ENCODE results near the gene LRRC2. TPM values are rescaled to one million over a fixed set of nuclear protein-coding genes. Genes with fewer than 3 reads are reported as not detected.
"Not testable (repeated sequence)": the region's sequence is repeated elsewhere in the genome, so short reads cannot be mapped to it uniquely, and the experiment has no call there.

The LRRC2 gene
- polyA plus RNA-seq, 6 donors from 2014 or later, result not detected

- H3K27ac Mint-ChIP-seq, result peak overlapping the region in 5 of 6 donors; percentile 49 to 91 (median 86)
- DNase-seq (no peak), ATAC-seq (ENCODE audit: low read depth in 2 of 2) (no peak)
- peaks cover 40 to 72% (median 66%) of the 10 kb centered on the region in 3 donors for H3K4me1 Mint-ChIP-seq
- H3K9me3 Mint-ChIP-seq, result no peaks in the 10 kb centered on the region
- H3K36me3 Mint-ChIP-seq, result no peaks in the 10 kb centered on the region
- peaks cover 6 to 28% (median 28%) of the 10 kb centered on the region in 3 donors for H3K27me3 Mint-ChIP-seq
- H3K4me3 Mint-ChIP-seq, result peak overlapping the region in 3 of 8 donors; percentile 25 to 59 (median 45)
Observed at GRCh38 chr3:46542344-46542743, 23.8 kb downstream of the LRRC2 start.

- peaks cover 6 to 28% (median 24%) of the 10 kb centered on the region in 3 donors for H3K27me3 Mint-ChIP-seq
- H3K4me1 Mint-ChIP-seq, result peaks cover 41 to 74% (median 71%) of the 10 kb centered on the region in 3 donors
- H3K4me3 Mint-ChIP-seq, result peak overlapping the region in 2 of 8 donors; percentile 31 to 59
- no peaks in the 10 kb centered on the region for H3K9me3 Mint-ChIP-seq
- peak overlapping the region in 5 of 6 donors; percentile 50 to 91 (median 86) for H3K27ac Mint-ChIP-seq
- ATAC-seq (ENCODE audit: low read depth in 2 of 2), result no peak
- no peaks in the 10 kb centered on the region for H3K36me3 Mint-ChIP-seq
- peak; percentile 30 for DNase-seq
Observed at GRCh38 chr3:46541835-46542234, 24.3 kb downstream of the LRRC2 start.

GRCh38 chr3:46540550-46540949 lies 25.6 kb downstream of the LRRC2 start:
- Mint-ChIP-seq H3K27ac (peak overlapping the region in 4 of 6 donors; percentile 50 to 97 (median 86)), H3K4me1 (peaks cover 52 to 79% (median 75%) of the 10 kb centered on the region in 3 donors), H3K4me3 (peak overlapping the region in 4 of 8 donors; percentile 16 to 88 (median 42)), H3K9me3 (no peaks in the 10 kb centered on the region), H3K36me3 (no peaks in the 10 kb centered on the region), H3K27me3 (peaks cover 6 to 36% (median 33%) of the 10 kb centered on the region in 3 donors)
- no peak for DNase-seq
- no peak for ATAC-seq (ENCODE audit: low read depth in 2 of 2)

DNA sequence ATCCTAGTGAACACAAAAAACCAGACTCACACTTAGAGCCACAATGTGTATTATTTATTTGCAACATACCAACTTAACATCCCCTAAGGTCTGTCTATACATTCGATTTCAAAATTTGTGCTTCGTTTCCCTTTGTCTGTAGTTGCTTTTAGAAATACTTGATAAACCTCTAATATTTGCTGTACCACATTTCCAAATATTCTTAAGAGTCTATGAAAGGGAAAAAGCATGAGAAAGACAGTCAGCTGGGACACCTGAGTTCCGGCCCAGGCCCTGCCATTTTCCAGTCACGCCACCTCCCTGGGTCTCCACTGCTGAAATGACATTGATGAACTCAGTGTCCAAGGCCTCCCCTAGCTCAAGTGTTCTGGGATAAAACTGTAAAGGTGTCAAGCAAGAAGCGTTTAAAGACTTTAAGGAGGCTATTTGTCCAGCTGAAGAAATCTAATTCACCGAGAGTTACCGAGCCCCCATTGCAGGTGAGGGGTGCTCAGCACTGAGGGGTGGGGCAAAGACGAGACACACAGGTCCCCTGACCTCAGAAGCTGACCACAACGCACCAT lies 26.6 kb downstream of the LRRC2 start:
- peak overlapping the region; percentile 53 to 88 (median 76) for H3K4me3 Mint-ChIP-seq
- no peak for DNase-seq
- H3K27ac Mint-ChIP-seq, result peak overlapping the region; percentile 91 to 99 (median 98)
- H3K36me3 Mint-ChIP-seq, result peaks cover 0 to 1% of the 10 kb centered on the region in 2 donors
- peaks cover 11 to 36% (median 33%) of the 10 kb centered on the region in 3 donors for H3K27me3 Mint-ChIP-seq
- H3K9me3 Mint-ChIP-seq, result peaks cover 0 to under 1% (median 0%) of the 10 kb centered on the region in 7 donors
- ATAC-seq (ENCODE audit: low read depth in 2 of 2), result no peak
- peaks cover 49 to 77% (median 70%) of the 10 kb centered on the region in 3 donors for H3K4me1 Mint-ChIP-seq

DNA sequence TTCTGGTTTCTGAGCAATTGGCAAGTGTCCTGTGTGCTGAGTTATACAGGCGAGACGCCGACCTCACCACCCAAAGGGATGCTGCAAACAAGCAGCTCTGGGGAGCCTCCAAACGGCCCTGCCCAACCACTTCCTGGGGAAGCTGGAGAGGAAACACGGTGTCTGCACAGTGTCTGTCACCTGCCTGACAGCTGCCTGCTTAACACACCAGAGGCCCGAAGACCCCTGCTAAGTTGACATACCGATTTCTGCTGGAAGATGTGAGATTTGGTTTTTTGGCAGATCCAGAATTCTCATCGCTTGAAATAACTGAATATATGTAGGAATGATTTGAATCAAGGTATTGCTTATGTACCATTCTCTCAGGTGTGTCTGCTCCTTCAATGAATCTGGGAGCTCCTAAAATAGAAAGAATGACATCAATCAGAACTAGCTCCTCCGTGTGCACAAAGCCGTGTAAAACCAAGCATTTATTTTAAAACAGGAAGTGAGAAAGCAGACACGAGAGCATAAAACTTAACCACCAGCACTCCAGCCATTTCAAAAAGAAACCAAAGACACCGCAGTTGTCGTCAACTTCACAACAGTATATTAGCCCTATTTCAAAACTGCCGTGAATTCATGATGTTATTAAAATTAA lies 27.2 kb downstream of the LRRC2 start:
- DNase-seq (peak; percentile 96), ATAC-seq (ENCODE audit: low read depth in 2 of 2) (peak; percentile 91 to 92)
- Mint-ChIP-seq H3K4me3 (peak overlapping the region; percentile 53 to 88 (median 76)), H3K9me3 (peaks cover 0 to 5% (median 0%) of the 10 kb centered on the region in 7 donors), H3K4me1 (peaks cover 44 to 76% (median 70%) of the 10 kb centered on the region in 3 donors), H3K27ac (peak overlapping the region; percentile 91 to 99 (median 98)), H3K27me3 (peaks cover 13 to 36% (median 33%) of the 10 kb centered on the region in 3 donors), H3K36me3 (peaks cover 0 to 7% of the 10 kb centered on the region in 2 donors)

DNA sequence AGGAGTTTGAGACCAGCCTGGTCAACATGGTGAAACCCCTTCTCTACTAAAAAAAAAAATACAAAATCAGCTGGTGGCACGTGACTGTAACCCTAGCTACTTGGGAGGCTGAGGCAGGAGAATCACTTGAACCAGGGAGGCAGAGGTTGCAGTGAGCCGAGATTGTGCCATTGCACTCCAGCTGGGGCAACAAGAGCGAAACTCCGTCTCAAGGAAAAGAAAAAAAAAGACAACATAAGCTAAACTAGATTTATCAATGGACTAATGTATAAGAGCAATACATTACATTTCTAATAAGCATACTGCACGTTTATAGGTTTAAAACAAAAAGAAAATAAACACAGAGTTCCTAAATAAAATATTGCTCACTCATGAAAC lies 27.7 kb downstream of the LRRC2 start:
- DNase-seq; ATAC-seq (ENCODE audit: low read depth in 2 of 2); H3K9me3 Mint-ChIP-seq; H3K36me3 Mint-ChIP-seq: not testable (repeated sequence)
- H3K27me3 Mint-ChIP-seq, result peaks cover 13 to 36% (median 34%) of the 10 kb centered on the region in 3 donors
- peak overlapping the region; percentile 53 to 88 (median 76) for H3K4me3 Mint-ChIP-seq
- peak overlapping the region; percentile 91 to 99 (median 98) for H3K27ac Mint-ChIP-seq
- H3K4me1 Mint-ChIP-seq, result peaks cover 44 to 80% (median 70%) of the 10 kb centered on the region in 3 donors

- peak overlapping the region in 6 of 8 donors; percentile 16 to 88 (median 68) for H3K4me3 Mint-ChIP-seq
- DNase-seq, result no peak
- H3K4me1 Mint-ChIP-seq, result peaks cover 44 to 79% (median 66%) of the 10 kb centered on the region in 3 donors
- H3K36me3 Mint-ChIP-seq, result peaks cover 0 to 7% of the 10 kb centered on the region in 2 donors
- H3K27ac Mint-ChIP-seq, result peak overlapping the region in 4 of 6 donors; percentile 67 to 98 (median 94)
- peaks cover 0 to 5% (median 0%) of the 10 kb centered on the region in 7 donors for H3K9me3 Mint-ChIP-seq
- H3K27me3 Mint-ChIP-seq, result peaks cover 15 to 34% (median 31%) of the 10 kb centered on the region in 3 donors
- no peak for ATAC-seq (ENCODE audit: low read depth in 2 of 2)
Observed at GRCh38 chr3:46537779-46538178, 28.3 kb downstream of the LRRC2 start.

GRCh38 chr3:46537316-46537715 lies 28.8 kb downstream of the LRRC2 start:
- peaks cover 18 to 30% (median 26%) of the 10 kb centered on the region in 3 donors for H3K27me3 Mint-ChIP-seq

GRCh38 chr3:46536758-46537157 lies 29.3 kb downstream of the LRRC2 start:
- DNase-seq, result no peak
- H3K27ac Mint-ChIP-seq, result peak overlapping the region in 1 of 6 donors; percentile 91
- H3K36me3 Mint-ChIP-seq, result peaks cover 0 to 7% of the 10 kb centered on the region in 2 donors
- ATAC-seq (ENCODE audit: low read depth in 2 of 2), result no peak
- peaks cover 0 to 5% (median 0%) of the 10 kb centered on the region in 7 donors for H3K9me3 Mint-ChIP-seq
- peak overlapping the region in 1 of 8 donors; percentile 15 for H3K4me3 Mint-ChIP-seq
- H3K4me1 Mint-ChIP-seq, result peaks cover 37 to 74% (median 57%) of the 10 kb centered on the region in 3 donors
- peaks cover 13 to 25% (median 23%) of the 10 kb centered on the region in 3 donors for H3K27me3 Mint-ChIP-seq

More at GRCh38 chr3:46537316-46537715, 28.8 kb downstream of the LRRC2 start:
- H3K27ac Mint-ChIP-seq, result peak overlapping the region in 2 of 6 donors; percentile 14 to 91
- peaks cover 0 to 5% (median 0%) of the 10 kb centered on the region in 7 donors for H3K9me3 Mint-ChIP-seq
- H3K36me3 Mint-ChIP-seq, result peaks cover 0 to 7% of the 10 kb centered on the region in 2 donors
- no peak for DNase-seq
- peaks cover 42 to 76% (median 62%) of the 10 kb centered on the region in 3 donors for H3K4me1 Mint-ChIP-seq
- no peak overlapping the region for H3K4me3 Mint-ChIP-seq
- no peak for ATAC-seq (ENCODE audit: low read depth in 2 of 2)

DNA sequence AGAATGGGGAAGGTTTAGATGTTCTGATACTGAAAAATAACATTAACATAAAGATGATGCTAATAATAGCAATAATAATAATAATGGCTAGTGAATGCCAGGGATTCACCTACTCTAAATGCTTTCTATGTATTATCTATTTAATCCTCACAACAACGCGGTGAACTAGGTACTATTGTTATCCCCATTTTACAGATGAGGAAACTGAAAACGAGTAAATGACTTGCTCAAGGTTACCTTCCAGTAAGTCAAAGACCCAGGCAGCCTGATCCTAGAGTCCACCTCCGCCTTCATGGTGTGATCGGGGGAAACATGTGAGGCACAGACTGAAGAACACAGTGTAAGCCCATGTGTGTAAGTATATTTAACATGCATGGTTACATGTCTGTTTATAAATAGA lies 30.4 kb downstream of the LRRC2 start:
- ATAC-seq (ENCODE audit: low read depth in 2 of 2) (no peak), DNase-seq (no peak)
- Mint-ChIP-seq H3K27ac (peak overlapping the region in 1 of 6 donors; percentile 91), H3K4me3 (peak overlapping the region in 1 of 8 donors; percentile 45), H3K36me3 (peaks cover 0 to 7% of the 10 kb centered on the region in 2 donors), H3K4me1 (peaks cover 35 to 64% (median 52%) of the 10 kb centered on the region in 3 donors), H3K27me3 (peaks cover 20 to 31% (median 29%) of the 10 kb centered on the region in 3 donors), H3K9me3 (peaks cover 0 to 5% (median 0%) of the 10 kb centered on the region in 7 donors)

DNA sequence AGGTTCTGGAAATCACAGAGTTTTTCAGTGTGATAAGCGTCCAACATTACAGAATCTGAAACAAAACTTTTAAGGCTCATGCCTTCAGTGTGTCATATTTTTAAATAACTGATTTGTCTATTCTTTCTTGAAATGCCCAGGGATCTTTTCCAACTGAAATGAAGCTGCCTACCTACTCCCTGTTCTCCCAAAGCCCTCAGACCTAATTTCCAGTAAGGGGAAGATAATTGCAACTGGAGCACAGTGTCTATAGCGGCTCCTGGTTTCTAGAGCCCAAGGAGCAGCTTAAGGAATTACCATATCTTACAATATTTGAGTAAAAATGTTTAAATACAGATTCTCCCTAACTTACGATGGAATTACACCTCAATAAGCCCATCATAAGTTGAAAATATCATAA lies 33.0 kb downstream of the LRRC2 start:
- peaks cover 0 to 7% of the 10 kb centered on the region in 2 donors for H3K36me3 Mint-ChIP-seq
- DNase-seq (no peak), ATAC-seq (ENCODE audit: low read depth in 2 of 2) (no peak)
- H3K27me3 Mint-ChIP-seq, result peaks cover 25 to 38% (median 34%) of the 10 kb centered on the region in 3 donors
- peaks cover 0 to 5% (median 0%) of the 10 kb centered on the region in 7 donors for H3K9me3 Mint-ChIP-seq
- no peak overlapping the region for H3K27ac Mint-ChIP-seq
- H3K4me1 Mint-ChIP-seq, result peaks cover 18 to 39% (median 28%) of the 10 kb centered on the region in 3 donors
- H3K4me3 Mint-ChIP-seq, result no peak overlapping the region

GRCh38 chr3:46527239-46527638 lies 38.9 kb downstream of the LRRC2 start:
- Mint-ChIP-seq H3K4me3 (no peak overlapping the region), H3K27me3 (peaks cover 11 to 15% (median 13%) of the 10 kb centered on the region in 3 donors), H3K9me3 (peaks cover 0 to 1% (median 0%) of the 10 kb centered on the region in 7 donors), H3K27ac (no peak overlapping the region), H3K4me1 (peaks cover 0 to 4% (median 3%) of the 10 kb centered on the region in 3 donors), H3K36me3 (no peaks in the 10 kb centered on the region)
- DNase-seq (no peak), ATAC-seq (ENCODE audit: low read depth in 2 of 2) (no peak)

DNA sequence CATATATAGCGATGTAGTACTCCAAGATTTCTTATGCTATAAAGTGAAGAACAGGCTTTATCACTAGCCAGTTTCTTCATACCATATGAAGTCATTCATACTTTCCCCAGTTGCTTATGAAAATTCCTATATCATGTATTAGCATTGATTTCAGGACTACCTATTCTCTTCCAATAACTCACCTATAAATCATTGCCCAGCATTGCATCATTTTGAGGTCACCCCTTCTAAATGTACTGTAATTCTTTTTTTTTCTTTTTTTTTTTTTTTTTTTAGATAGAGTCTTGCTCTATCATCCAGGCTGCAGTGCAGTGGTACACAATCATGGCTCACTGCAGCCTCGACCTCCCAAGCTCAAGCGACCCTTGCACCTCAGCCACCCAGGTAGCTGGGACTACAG lies 41.3 kb downstream of the LRRC2 start:
- H3K27me3 Mint-ChIP-seq, result no peaks in the 10 kb centered on the region
- H3K4me3 Mint-ChIP-seq, result no peak overlapping the region
- H3K9me3 Mint-ChIP-seq, result peaks cover 0 to 1% (median 0%) of the 10 kb centered on the region in 7 donors
- no peaks in the 10 kb centered on the region for H3K4me1 Mint-ChIP-seq
- H3K36me3 Mint-ChIP-seq, result no peaks in the 10 kb centered on the region
- no peak overlapping the region for H3K27ac Mint-ChIP-seq
- no peak for ATAC-seq (ENCODE audit: low read depth in 2 of 2)
- no peak for DNase-seq

All from naive B cell (primary cell).